ENCODE results near the gene CLCN7. TPM values are rescaled to one million over a fixed set of nuclear protein-coding genes. Genes with fewer than 3 reads are reported as not detected.
"Not testable (repeated sequence)": the region's sequence is repeated elsewhere in the genome, so short reads cannot be mapped to it uniquely, and the experiment has no call there.

CLCN7 gene
- total and polyA plus RNA-seq, 2 of the 8 experiments (the other 6 are each of a cell fraction or from before 2014, with no cell fraction given) = 38.6 to 81.5 TPM

GRCh38 chr16:1439699-1440074 lies 35.1 kb downstream of the CLCN7 start:
- H3K14ac ChIP-seq (ENCODE audit: insufficient read length); H2AK5ac ChIP-seq (ENCODE audit: low read depth, low read length); H3K36me3 ChIP-seq (ENCODE audit: control insufficient read depth in 2 of 4, insufficient read depth in 4 of 4, low read length in 3 of 4); H4K5ac ChIP-seq (ENCODE audit: insufficient read length, low read depth, low read length); H2BK15ac ChIP-seq (ENCODE audit: low read length); H2BK12ac ChIP-seq (ENCODE audit: low read depth, low read length); H4K8ac ChIP-seq (ENCODE audit: extremely low read depth, insufficient read depth, low read length); H3K18ac ChIP-seq (ENCODE audit: extremely low read depth, low read length); H2BK5ac ChIP-seq (ENCODE audit: low read depth, low read length); H3K23ac ChIP-seq (ENCODE audit: insufficient read length); H3K56ac ChIP-seq (replicated peaks; ENCODE audit: insufficient read length, low read depth, low read length); H3K27ac ChIP-seq (ENCODE audit: low read depth, low read length); H3K27me3 ChIP-seq (replicated peaks in 1 of 4; ENCODE audit: control insufficient read depth in 3 of 4, extremely low read depth in 1 of 4, insufficient read depth in 3 of 4, low read length in 3 of 4); DNase-seq (ENCODE audit: low read depth in 1 of 2, low spot score in 2 of 2); H3K9ac ChIP-seq (replicated peaks in 1 of 4; ENCODE audit: extremely low read depth in 1 of 4, low read depth in 3 of 4, low read length in 3 of 4); H3K23me2 ChIP-seq (ENCODE audit: low read depth, low read length); H3K4me1 ChIP-seq (replicated peaks in 1 of 4; ENCODE audit: control insufficient read depth in 3 of 4, insufficient read depth in 4 of 4, low read length in 3 of 4); H2AFZ ChIP-seq (ENCODE audit: low read length); H4K20me1 ChIP-seq (replicated peaks in 1 of 2; ENCODE audit: control insufficient read depth in 1 of 2, insufficient read depth in 2 of 2, low read length in 2 of 2); FAIRE-seq; H3K79me1 ChIP-seq (ENCODE audit: low read depth, low read length); H4K91ac ChIP-seq (replicated peaks; ENCODE audit: insufficient read length, low read length); H3K9me3 ChIP-seq (ENCODE audit: insufficient read depth in 2 of 2, low read depth in 1 of 2, low read length in 1 of 2); H3K4me3 ChIP-seq (ENCODE audit: extremely low read depth in 1 of 4, insufficient read depth in 2 of 4, low read depth in 3 of 4, low read length in 4 of 4); H3K79me2 ChIP-seq (ENCODE audit: control insufficient read depth in 1 of 2, insufficient read depth in 2 of 2, low read length in 2 of 2); H2BK20ac ChIP-seq (ENCODE audit: low read length); H3K4me2 ChIP-seq (ENCODE audit: insufficient read depth in 1 of 2, low read depth in 2 of 2, low read length in 2 of 2); H3K4ac ChIP-seq (replicated peaks; ENCODE audit: insufficient read length, low read depth, low read length); H2BK120ac ChIP-seq (replicated peaks; ENCODE audit: low read depth, low read length): not testable (repeated sequence)
- ChIA-PET POLR2A (ENCODE audit: partially characterized antibody) (interaction anchor here (0.7 to 5.6 kb wide), 2 partner anchors 11 to 65 kb away, joined by 3 to 22 read pairs; no protein-coding TSS in a partner anchor), CTCF (ENCODE audit: partially characterized antibody) (interaction anchor here (1.1 to 4.0 kb wide), 3 partner anchors 11 to 25 kb away, joined by 3 to 30 read pairs (median 4); partner anchors contain the start of gene UNKL)
- WGBS, 2 experiments (ENCODE audit: extremely low coverage in 1 of 2, insufficient coverage in 1 of 2, insufficient read length in 1 of 2, insufficient replicate concordance in 2 of 2, low coverage in 1 of 2, low lambda C conversion rate in 2 of 2, missing lambda C conversion rate in 1 of 2) = 93% methylated on average over 4 of the region's 4 CpGs; no CpG with 5 or more reads in 1 of the 2 experiments
